WI38 (cell line): ENCODE data around the gene PTGER2.
A peak's percentile ranks its signal among the peaks of the same experiment; 100 is the strongest.

Experiments used
- H3K4me3 ChIP-seq: 2 replicates; pipeline ENCODE4 v1.5.1; 2011; ENCODE audit warnings: low read depth, mild to moderate bottlenecking, control low read depth, low read length
- CTCF ChIP-seq: IDR thresholded peaks from 2 replicates; pipeline ENCODE4 v1.5.1; 2012; ENCODE audit warnings: low read depth, mild to moderate bottlenecking, control low read depth, low read length

PTGER2 gene

GRCh38 chr14:52349731-52350130 lies 35.6 kb downstream of the PTGER2 start:
- H3K4me3 ChIP-seq = no peak overlapping the region
- no peak for TF ChIP-seq CTCF

GRCh38 chr14:52350445-52350844 lies 36.3 kb downstream of the PTGER2 start:
- H3K4me3 ChIP-seq = no peak overlapping the region
- no peak for TF ChIP-seq CTCF

GRCh38 chr14:52351233-52352060 lies 37.3 kb downstream of the PTGER2 start:
- no peak for TF ChIP-seq CTCF
- H3K4me3 ChIP-seq = no peak overlapping the region

GRCh38 chr14:52352061-52352491 lies 38.0 kb downstream of the PTGER2 start:
- TF ChIP-seq CTCF = no peak
- H3K4me3 ChIP-seq = no peak overlapping the region

- H3K4me3 ChIP-seq = no peak overlapping the region
- no peak for TF ChIP-seq CTCF
These were observed 38.5 kb downstream of the PTGER2 start for GRCh38 chr14:52352569-52352968.

GRCh38 chr14:52354242-52354641 lies 40.1 kb downstream of the PTGER2 start:
- no peak for TF ChIP-seq CTCF
- no peak overlapping the region for H3K4me3 ChIP-seq

- TF ChIP-seq CTCF = no peak
- peak overlapping the region; percentile 36 for H3K4me3 ChIP-seq
These were observed 40.9 kb downstream of the PTGER2 start for GRCh38 chr14:52355016-52355431.
